ENCODE data around the gene LAIR1.

LAIR1 gene

GRCh38 chr19:54317965-54318240 is 46.8 kb downstream of the LAIR1 start:
- CTCF ChIA-PET: no interaction called here
- POLR2A ChIA-PET: no interaction called here
- DNase-seq (ENCODE audit: extremely low spot score): no peak
- TF ChIP-seq ARNT (IDR thresholded peaks at IDR 0.05): no peak
- TF ChIP-seq ELF4 (IDR thresholded peaks at IDR 0.05): no peak
- no peak for TF ChIP-seq BHLHE40 (IDR thresholded peaks at IDR 0.05; ENCODE audit: borderline replicate concordance)
- no peak for TF ChIP-seq L3MBTL2 (conservative IDR thresholded peaks at IDR 0.05)

DNA sequence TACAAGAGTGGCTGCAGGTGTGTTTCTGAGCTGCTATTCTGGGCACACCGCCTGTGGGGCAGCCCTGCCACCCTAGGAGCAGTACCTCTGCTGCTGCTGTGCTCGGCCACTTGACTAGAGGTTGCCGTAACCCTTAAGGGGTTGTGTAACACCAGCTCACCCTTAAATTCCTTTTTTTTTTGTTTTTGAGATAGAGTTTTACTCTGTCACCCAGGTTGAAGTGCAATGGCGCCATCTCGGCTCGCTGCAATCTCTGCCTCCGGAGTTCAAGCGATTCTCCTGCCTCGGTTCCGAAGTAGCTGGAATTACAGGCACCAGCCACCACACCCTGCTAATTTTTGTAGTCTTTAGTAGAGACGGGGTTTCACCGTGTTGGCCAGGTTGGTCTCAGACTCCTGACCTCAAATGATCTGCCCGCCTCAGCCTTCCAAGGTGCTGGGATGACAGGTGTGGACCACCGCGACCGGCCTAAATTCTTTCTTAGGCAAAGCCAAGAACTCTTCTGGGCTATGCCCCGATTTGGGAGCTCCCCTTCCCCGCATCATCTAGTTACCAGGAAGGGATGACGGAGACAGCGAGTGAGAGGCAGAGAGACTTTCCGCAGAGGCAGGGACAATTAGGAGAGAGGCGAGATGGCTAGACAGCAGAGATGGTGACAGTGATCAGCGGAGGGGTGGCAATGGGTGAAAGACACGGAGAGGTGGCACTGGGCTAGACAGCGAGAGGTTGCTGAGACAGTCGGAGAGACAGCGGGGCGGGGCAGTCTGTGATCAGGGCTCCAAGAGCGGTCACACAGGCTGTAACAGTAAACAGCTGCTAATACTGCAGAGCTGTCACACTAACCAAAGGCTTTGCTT is 47.4 kb downstream of the LAIR1 start:
- POLR2A ChIA-PET: no interaction called here
- CTCF ChIA-PET: no interaction called here
- DNase-seq (ENCODE audit: extremely low spot score): no peak
- TF ChIP-seq FOXK2 (IDR thresholded peaks at IDR 0.05): no peak
- TF ChIP-seq ELF4 (IDR thresholded peaks at IDR 0.05): no peak
- TF ChIP-seq FOXA1 (IDR thresholded peaks at IDR 0.05): no peak
- no peak for TF ChIP-seq CTBP1 (IDR thresholded peaks at IDR 0.05; ENCODE audit: borderline replicate concordance)
- no peak for TF ChIP-seq SP1 (IDR thresholded peaks at IDR 0.05)
- no peak for TF ChIP-seq L3MBTL2 (conservative IDR thresholded peaks at IDR 0.05)
- no peak for TF ChIP-seq ARNT (IDR thresholded peaks at IDR 0.05)
- no peak for TF ChIP-seq NFRKB (IDR thresholded peaks at IDR 0.05)
- no peak for TF ChIP-seq ZNF384 (IDR thresholded peaks at IDR 0.05)
- no peak for TF ChIP-seq BHLHE40 (IDR thresholded peaks at IDR 0.05; ENCODE audit: borderline replicate concordance)
- TF ChIP-seq FOXM1 (IDR thresholded peaks at IDR 0.05; ENCODE audit: borderline replicate concordance): no peak
- no peak for TF ChIP-seq PKNOX1 (IDR thresholded peaks at IDR 0.05)
- TF ChIP-seq HDGF (IDR thresholded peaks at IDR 0.05; ENCODE audit: borderline replicate concordance): no peak
- TF ChIP-seq LEF1 (IDR thresholded peaks at IDR 0.05; ENCODE audit: borderline replicate concordance): no peak
- TF ChIP-seq TARDBP (IDR thresholded peaks at IDR 0.05): no peak

- CTCF ChIA-PET: no interaction called here
- TF ChIP-seq NFRKB (IDR thresholded peaks at IDR 0.05): no peak
- TF ChIP-seq SUZ12 (IDR thresholded peaks at IDR 0.05): no peak
- TF ChIP-seq ARNT (IDR thresholded peaks at IDR 0.05): no peak
- no peak for TF ChIP-seq CTBP1 (IDR thresholded peaks at IDR 0.05; ENCODE audit: borderline replicate concordance)
- TF ChIP-seq PKNOX1 (IDR thresholded peaks at IDR 0.05): no peak
- TF ChIP-seq HDGF (IDR thresholded peaks at IDR 0.05; ENCODE audit: borderline replicate concordance): no peak
- TF ChIP-seq L3MBTL2 (conservative IDR thresholded peaks at IDR 0.05): no peak
- no peak for TF ChIP-seq SP1 (IDR thresholded peaks at IDR 0.05)
- no peak for TF ChIP-seq FOXM1 (IDR thresholded peaks at IDR 0.05; ENCODE audit: borderline replicate concordance)
- TF ChIP-seq ELF4 (IDR thresholded peaks at IDR 0.05): no peak
- no peak for TF ChIP-seq BHLHE40 (IDR thresholded peaks at IDR 0.05; ENCODE audit: borderline replicate concordance)
- TF ChIP-seq ZNF384 (IDR thresholded peaks at IDR 0.05): no peak
- TF ChIP-seq FOXA1 (IDR thresholded peaks at IDR 0.05): no peak
- TF ChIP-seq LEF1 (IDR thresholded peaks at IDR 0.05; ENCODE audit: borderline replicate concordance): no peak
- TF ChIP-seq FOXK2 (IDR thresholded peaks at IDR 0.05): no peak
- TF ChIP-seq TARDBP (IDR thresholded peaks at IDR 0.05): no peak
- POLR2A ChIA-PET: no interaction called here
- DNase-seq (ENCODE audit: extremely low spot score): no peak
Measured at GRCh38 chr19:54316746-54317107, 48.0 kb downstream of the LAIR1 start.

- no peak for DNase-seq (ENCODE audit: extremely low spot score)
- no peak for TF ChIP-seq CTBP1 (IDR thresholded peaks at IDR 0.05; ENCODE audit: borderline replicate concordance)
- no peak for TF ChIP-seq BHLHE40 (IDR thresholded peaks at IDR 0.05; ENCODE audit: borderline replicate concordance)
- no peak for TF ChIP-seq TARDBP (IDR thresholded peaks at IDR 0.05)
- TF ChIP-seq SUZ12 (IDR thresholded peaks at IDR 0.05): no peak
- TF ChIP-seq NFRKB (IDR thresholded peaks at IDR 0.05): no peak
- TF ChIP-seq HDGF (IDR thresholded peaks at IDR 0.05; ENCODE audit: borderline replicate concordance): no peak
- no peak for TF ChIP-seq ARNT (IDR thresholded peaks at IDR 0.05)
- no peak for TF ChIP-seq FOXM1 (IDR thresholded peaks at IDR 0.05; ENCODE audit: borderline replicate concordance)
- TF ChIP-seq PKNOX1 (IDR thresholded peaks at IDR 0.05): no peak
- TF ChIP-seq ZNF384 (IDR thresholded peaks at IDR 0.05): no peak
- no peak for TF ChIP-seq ELF4 (IDR thresholded peaks at IDR 0.05)
- TF ChIP-seq FOXA1 (IDR thresholded peaks at IDR 0.05): no peak
- TF ChIP-seq L3MBTL2 (conservative IDR thresholded peaks at IDR 0.05): no peak
- no peak for TF ChIP-seq SP1 (IDR thresholded peaks at IDR 0.05)
- TF ChIP-seq FOXK2 (IDR thresholded peaks at IDR 0.05): no peak
- TF ChIP-seq LEF1 (IDR thresholded peaks at IDR 0.05; ENCODE audit: borderline replicate concordance): no peak
- CTCF ChIA-PET: no interaction called here
- POLR2A ChIA-PET: no interaction called here
Measured at GRCh38 chr19:54315956-54316355, 48.8 kb downstream of the LAIR1 start.

DNA sequence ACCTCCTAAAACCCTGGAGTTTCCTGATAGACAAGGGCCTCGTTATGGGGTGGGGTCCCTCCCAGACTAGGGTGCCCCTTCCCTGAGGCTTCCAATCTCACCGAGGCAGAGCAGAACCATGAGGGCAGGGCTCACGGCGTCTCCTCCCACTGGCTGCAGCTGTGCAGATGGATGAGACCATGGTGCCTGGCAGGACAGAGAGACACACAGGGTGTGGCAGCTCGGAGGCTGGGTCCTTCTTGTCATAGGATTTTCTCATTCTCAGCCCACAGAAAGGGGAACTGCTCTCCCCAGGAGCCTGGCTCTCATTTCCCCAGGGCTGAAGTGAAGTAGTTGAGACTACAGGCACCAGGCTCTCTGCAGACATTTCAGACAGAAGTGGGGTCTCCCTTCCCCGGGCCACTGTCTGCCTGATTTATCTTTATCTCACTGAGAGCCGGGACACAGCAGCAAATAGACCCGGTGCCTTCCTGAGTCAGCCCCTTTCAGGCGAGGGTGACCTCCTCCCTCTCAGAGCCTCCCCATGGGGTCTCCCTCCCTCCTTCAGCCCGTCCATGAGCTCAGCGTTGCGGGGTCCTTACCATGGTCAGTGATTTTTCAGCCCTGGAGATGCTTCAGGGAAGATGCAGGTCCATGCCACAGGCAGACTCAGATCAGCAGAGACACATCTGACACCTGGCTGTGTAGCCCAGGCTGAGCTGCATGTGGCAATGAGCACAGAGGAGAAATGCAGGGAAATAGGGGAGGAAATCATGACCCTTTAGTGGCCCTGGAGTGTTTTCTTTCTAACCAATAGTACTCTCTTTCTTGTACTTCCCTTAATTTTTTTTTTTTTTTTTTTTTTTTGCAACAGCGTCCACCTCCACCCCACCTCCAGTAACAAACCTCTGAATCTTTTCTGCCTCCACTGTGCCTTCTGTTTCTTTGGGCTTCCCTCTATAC is 52.0 kb downstream of the LAIR1 start, which contains the start of gene LILRA5:
Gene LILRA5 (minus strand): TSS at position 731 of the 942 bp plus-strand sequence. CDS start 147 bp downstream, at position 584.
- no peak for TF ChIP-seq TARDBP (IDR thresholded peaks at IDR 0.05)
- TF ChIP-seq L3MBTL2 (conservative IDR thresholded peaks at IDR 0.05): no peak
- no peak for TF ChIP-seq FOXA1 (IDR thresholded peaks at IDR 0.05)
- no peak for TF ChIP-seq SP1 (IDR thresholded peaks at IDR 0.05)
- TF ChIP-seq FOXK2 (IDR thresholded peaks at IDR 0.05): no peak
- TF ChIP-seq CTBP1 (IDR thresholded peaks at IDR 0.05; ENCODE audit: borderline replicate concordance): no peak
- no peak for TF ChIP-seq ARNT (IDR thresholded peaks at IDR 0.05)
- no peak for TF ChIP-seq ELF4 (IDR thresholded peaks at IDR 0.05)
- TF ChIP-seq PKNOX1 (IDR thresholded peaks at IDR 0.05): no peak
- TF ChIP-seq HDGF (IDR thresholded peaks at IDR 0.05; ENCODE audit: borderline replicate concordance): no peak
- no peak for TF ChIP-seq BHLHE40 (IDR thresholded peaks at IDR 0.05; ENCODE audit: borderline replicate concordance)
- no peak for TF ChIP-seq FOXM1 (IDR thresholded peaks at IDR 0.05; ENCODE audit: borderline replicate concordance)
- no peak for TF ChIP-seq ZNF384 (IDR thresholded peaks at IDR 0.05)
- no peak for TF ChIP-seq NFRKB (IDR thresholded peaks at IDR 0.05)
- TF ChIP-seq LEF1 (IDR thresholded peaks at IDR 0.05; ENCODE audit: borderline replicate concordance): no peak
- ChIA-PET CTCF (no interaction called here), POLR2A (interaction anchor here (0.7 kb wide), 1 partner anchor 189 kb away, joined by 3 read pairs; no protein-coding TSS in a partner anchor)
- no peak for DNase-seq (ENCODE audit: extremely low spot score)
